ENCODE results near the gene TMEM82.

TMEM82 gene

GRCh38 chr1:15736892-15737261, 5.4 kb upstream of the TMEM82 start:
- DNase-seq, result no peak

GRCh38 chr1:15737324-15738319, 4.7 kb upstream of the TMEM82 start:
- DNase-seq, result no peak

- DNase-seq, result no peak
Observed at GRCh38 chr1:15738416-15739113, 3.7 kb upstream of the TMEM82 start.

GRCh38 chr1:15739259-15739658, 3.0 kb upstream of the TMEM82 start:
- no peak for DNase-seq

GRCh38 chr1:15739745-15740144, 2.6 kb upstream of the TMEM82 start:
- no peak for DNase-seq

GRCh38 chr1:15740924-15741850, 1.1 kb upstream of the TMEM82 start:
- peak; percentile 36 for DNase-seq

- no peak for DNase-seq
Observed at GRCh38 chr1:15744122-15744679, 1.9 kb downstream of the TMEM82 start.

GRCh38 chr1:15747378-15747777, 5.1 kb downstream of the TMEM82 start:
- no peak for DNase-seq

GRCh38 chr1:15748264-15748663, 6.0 kb downstream of the TMEM82 start:
- no peak for DNase-seq

- DNase-seq, result no peak
Observed at GRCh38 chr1:15748690-15749398, 6.5 kb downstream of the TMEM82 start.

- DNase-seq, result no peak
Observed at GRCh38 chr1:15749399-15750291, 7.3 kb downstream of the TMEM82 start.

- no peak for DNase-seq
Observed at GRCh38 chr1:15750924-15751323, 8.6 kb downstream of the TMEM82 start.

GRCh38 chr1:15751717-15752116, 9.4 kb downstream of the TMEM82 start:
- DNase-seq, result no peak

- DNase-seq, result no peak
Observed at GRCh38 chr1:15753776-15754175, 11.5 kb downstream of the TMEM82 start.

- DNase-seq, result no peak
Observed at GRCh38 chr1:15755021-15755645, 12.8 kb downstream of the TMEM82 start.

- no peak for DNase-seq
Observed at GRCh38 chr1:15755646-15756040, 13.3 kb downstream of the TMEM82 start.

- DNase-seq, result no peak
Observed at GRCh38 chr1:15756143-15757015, 14.1 kb downstream of the TMEM82 start.

- no peak for DNase-seq
Observed at GRCh38 chr1:15757016-15757543, 14.8 kb downstream of the TMEM82 start.

All from NCI-H187 treated with DMSO at 0.1 percent for 48 hours (cell line).